ENCODE data around the gene MRPL14. TPM values are rescaled to one million over a fixed set of nuclear protein-coding genes. Genes with fewer than 3 reads are reported as not detected.

The MRPL14 gene
- total and polyA plus RNA-seq, 9 of the 15 experiments (the other 6 are each of a cell fraction or from before 2014, with no cell fraction given): 126 to 424 (median 165) TPM

GRCh38 chr6:44072959-44073611, 54.2 kb downstream of the MRPL14 start (continued):
- TF ChIP-seq, protein P1, sequence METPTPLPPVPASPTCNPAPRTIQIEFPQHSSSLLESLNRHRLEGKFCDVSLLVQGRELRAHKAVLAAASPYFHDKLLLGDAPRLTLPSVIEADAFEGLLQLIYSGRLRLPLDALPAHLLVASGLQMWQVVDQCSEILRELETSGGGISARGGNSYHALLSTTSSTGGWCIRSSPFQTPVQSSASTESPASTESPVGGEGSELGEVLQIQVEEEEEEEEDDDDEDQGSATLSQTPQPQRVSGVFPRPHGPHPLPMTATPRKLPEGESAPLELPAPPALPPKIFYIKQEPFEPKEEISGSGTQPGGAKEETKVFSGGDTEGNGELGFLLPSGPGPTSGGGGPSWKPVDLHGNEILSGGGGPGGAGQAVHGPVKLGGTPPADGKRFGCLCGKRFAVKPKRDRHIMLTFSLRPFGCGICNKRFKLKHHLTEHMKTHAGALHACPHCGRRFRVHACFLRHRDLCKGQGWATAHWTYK (CRISPR knock-in tag; IDR thresholded peaks at IDR 0.05): peak; percentile 80
- TF ChIP-seq ZNF717 (CRISPR knock-in tag; IDR thresholded peaks at IDR 0.05) (no peak), TRIM24 (IDR thresholded peaks at IDR 0.05) (no peak), DMBX1 (CRISPR knock-in tag; IDR thresholded peaks at IDR 0.05; ENCODE audit: borderline replicate concordance) (peak; percentile 46; the same call in 1 of the 2 replicates), FOXO4 (CRISPR knock-in tag; IDR thresholded peaks at IDR 0.05) (no peak), MEF2D (tag; conservative IDR thresholded peaks at IDR 0.05; ENCODE audit: low read depth) (peak; percentile 57; the same call in 1 of the 2 replicates), ZNF24 (IDR thresholded peaks at IDR 0.05) (no peak), ZNF175 (CRISPR knock-in tag; IDR thresholded peaks at IDR 0.05; ENCODE audit: low read depth) (no peak), ZC3H11A (IDR thresholded peaks at IDR 0.05; ENCODE audit: low read depth, low read length) (no peak), ZNF134 (CRISPR knock-in tag; conservative IDR thresholded peaks at IDR 0.05) (no peak), SIN3A (IDR thresholded peaks at IDR 0.05; ENCODE audit: borderline replicate concordance in 2 of 2, control insufficient read depth in 1 of 2, low read depth in 2 of 2, low read length in 2 of 2) (no peak)
- TF ChIP-seq, protein P2, sequence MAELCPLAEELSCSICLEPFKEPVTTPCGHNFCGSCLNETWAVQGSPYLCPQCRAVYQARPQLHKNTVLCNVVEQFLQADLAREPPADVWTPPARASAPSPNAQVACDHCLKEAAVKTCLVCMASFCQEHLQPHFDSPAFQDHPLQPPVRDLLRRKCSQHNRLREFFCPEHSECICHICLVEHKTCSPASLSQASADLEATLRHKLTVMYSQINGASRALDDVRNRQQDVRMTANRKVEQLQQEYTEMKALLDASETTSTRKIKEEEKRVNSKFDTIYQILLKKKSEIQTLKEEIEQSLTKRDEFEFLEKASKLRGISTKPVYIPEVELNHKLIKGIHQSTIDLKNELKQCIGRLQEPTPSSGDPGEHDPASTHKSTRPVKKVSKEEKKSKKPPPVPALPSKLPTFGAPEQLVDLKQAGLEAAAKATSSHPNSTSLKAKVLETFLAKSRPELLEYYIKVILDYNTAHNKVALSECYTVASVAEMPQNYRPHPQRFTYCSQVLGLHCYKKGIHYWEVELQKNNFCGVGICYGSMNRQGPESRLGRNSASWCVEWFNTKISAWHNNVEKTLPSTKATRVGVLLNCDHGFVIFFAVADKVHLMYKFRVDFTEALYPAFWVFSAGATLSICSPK (IDR thresholded peaks at IDR 0.05; ENCODE audit: borderline replicate concordance): no peak
- TF ChIP-seq, protein P3, sequence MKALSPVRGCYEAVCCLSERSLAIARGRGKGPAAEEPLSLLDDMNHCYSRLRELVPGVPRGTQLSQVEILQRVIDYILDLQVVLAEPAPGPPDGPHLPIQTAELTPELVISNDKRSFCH (CRISPR knock-in tag; IDR thresholded peaks at IDR 0.05): no peak
- TF ChIP-seq, protein P3 (tag; IDR thresholded peaks at IDR 0.05): peak; percentile 68

All from K562 (cell line).